ENCODE measurements around the gene TMEM129. TPM values are rescaled to one million over a fixed set of nuclear protein-coding genes. Genes with fewer than 3 reads are reported as not detected.

The TMEM129 gene
- total and polyA plus RNA-seq, 7 donors, result 11.8 to 43.6 (median 31.6) TPM

DNA sequence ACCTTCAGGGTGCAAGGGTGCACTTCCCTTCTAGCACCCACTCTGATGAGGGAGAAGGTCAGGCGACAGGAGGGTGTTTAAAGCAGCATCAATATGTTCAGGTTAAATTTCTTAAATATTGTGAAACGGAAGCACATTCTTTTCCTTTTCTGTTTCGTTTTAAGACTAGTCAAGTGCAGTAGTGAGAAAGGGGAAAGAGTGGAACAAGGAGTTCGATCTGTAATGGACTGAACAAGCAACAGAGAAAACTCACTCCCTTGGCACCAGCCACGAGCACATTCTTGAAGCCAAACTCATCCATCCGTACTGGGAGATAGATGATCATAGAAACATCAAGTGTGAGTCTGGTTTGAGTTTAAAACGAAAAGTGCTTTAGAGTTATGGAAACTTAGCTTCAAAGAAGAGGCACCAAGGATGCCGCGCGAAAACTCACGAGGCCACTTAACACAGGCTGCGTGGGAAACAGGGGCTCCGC, 37.8 kb downstream of the TMEM129 start:
- DNase-seq, result peak; percentile 49 to 72

DNA sequence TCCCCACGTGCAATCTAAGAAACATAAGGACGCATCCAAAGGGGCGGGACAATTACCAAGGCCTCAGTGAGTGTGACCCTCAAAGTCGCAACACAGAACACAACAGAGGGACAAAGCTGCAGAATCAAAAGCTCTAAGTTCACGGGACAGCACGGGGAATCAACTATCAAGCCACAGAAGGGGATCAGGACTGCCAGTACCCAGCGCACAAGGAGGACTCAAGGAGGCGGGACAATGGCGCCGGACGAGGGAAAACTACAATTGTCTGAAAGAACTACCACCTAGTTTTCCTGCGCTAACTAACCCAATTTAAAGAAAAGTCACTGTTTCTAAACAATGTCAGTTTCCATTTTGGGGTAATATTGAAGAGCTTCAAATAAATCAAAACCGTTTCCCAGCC, 38.3 kb downstream of the TMEM129 start:
- no peak for DNase-seq
- Histone ChIP-seq H3K27me3 (ENCODE audit: insufficient read depth in 3 of 3, low read length in 2 of 3) (no peaks in the 10 kb centered on the region), H3K4me3 (peak overlapping the region; percentile 85), H3K4me1 (peaks cover 10% of the 10 kb centered on the region), H3K9me3 (no peaks in the 10 kb centered on the region), H3K36me3 (ENCODE audit: insufficient read depth in 1 of 2, low read depth in 1 of 2) (no peaks in the 10 kb centered on the region), H3K27ac (peak overlapping the region; percentile 84)
- TF ChIP-seq, protein P1, sequence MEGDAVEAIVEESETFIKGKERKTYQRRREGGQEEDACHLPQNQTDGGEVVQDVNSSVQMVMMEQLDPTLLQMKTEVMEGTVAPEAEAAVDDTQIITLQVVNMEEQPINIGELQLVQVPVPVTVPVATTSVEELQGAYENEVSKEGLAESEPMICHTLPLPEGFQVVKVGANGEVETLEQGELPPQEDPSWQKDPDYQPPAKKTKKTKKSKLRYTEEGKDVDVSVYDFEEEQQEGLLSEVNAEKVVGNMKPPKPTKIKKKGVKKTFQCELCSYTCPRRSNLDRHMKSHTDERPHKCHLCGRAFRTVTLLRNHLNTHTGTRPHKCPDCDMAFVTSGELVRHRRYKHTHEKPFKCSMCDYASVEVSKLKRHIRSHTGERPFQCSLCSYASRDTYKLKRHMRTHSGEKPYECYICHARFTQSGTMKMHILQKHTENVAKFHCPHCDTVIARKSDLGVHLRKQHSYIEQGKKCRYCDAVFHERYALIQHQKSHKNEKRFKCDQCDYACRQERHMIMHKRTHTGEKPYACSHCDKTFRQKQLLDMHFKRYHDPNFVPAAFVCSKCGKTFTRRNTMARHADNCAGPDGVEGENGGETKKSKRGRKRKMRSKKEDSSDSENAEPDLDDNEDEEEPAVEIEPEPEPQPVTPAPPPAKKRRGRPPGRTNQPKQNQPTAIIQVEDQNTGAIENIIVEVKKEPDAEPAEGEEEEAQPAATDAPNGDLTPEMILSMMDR (IDR thresholded peaks at IDR 0.05), result no peak
- ATAC-seq, result no peak
- 83 to 88% (median 86%) methylated on average over 13 of the region's 13 CpGs for WGBS, 3 donors
- intact Hi-C loops (cut with DNase I), result no loop called here

More for the DNA sequence above, 37.8 kb downstream of the TMEM129 start:
- H3K36me3 ChIP-seq (ENCODE audit: insufficient read depth in 1 of 2, low read depth in 1 of 2), result no peaks in the 10 kb centered on the region
- peak overlapping the region; percentile 84 for H3K27ac ChIP-seq
- H3K4me1 ChIP-seq, result peaks cover 10% of the 10 kb centered on the region
- TF ChIP-seq, protein P1 (IDR thresholded peaks at IDR 0.05), result no peak
- intact Hi-C loops (cut with DNase I), result no loop called here
- H3K4me3 ChIP-seq, result peak overlapping the region; percentile 85
- peak; percentile 27 to 64 (median 34) for ATAC-seq
- H3K9me3 ChIP-seq, result no peaks in the 10 kb centered on the region
- WGBS, 3 donors, result 11 to 16% (median 14%) methylated on average over 13 of the region's 13 CpGs
- H3K27me3 ChIP-seq (ENCODE audit: insufficient read depth in 3 of 3, low read length in 2 of 3), result no peaks in the 10 kb centered on the region

DNA sequence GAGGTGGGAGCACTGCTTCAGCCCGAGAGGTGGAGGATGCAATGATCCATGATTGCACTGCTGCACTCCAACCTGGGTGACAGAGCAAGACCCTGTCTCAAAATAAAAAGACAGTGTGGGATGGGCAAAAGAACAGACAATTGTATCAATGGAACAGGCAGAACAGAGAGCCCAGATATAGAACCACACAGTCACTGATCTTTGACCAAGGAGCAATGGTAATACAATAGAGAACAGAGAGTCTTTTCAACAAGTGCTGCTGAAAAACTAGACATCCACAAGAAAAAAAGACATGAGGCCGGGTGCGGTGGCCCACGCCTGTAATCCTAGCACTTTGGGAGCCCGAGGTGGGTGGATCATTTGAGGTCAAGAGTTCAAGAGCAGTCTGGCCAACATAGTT, 42.9 kb downstream of the TMEM129 start:
- intact Hi-C loops (cut with DNase I), result no loop called here
- no peak for ATAC-seq
- Histone ChIP-seq H3K4me1 (no peaks in the 10 kb centered on the region), H3K27me3 (ENCODE audit: insufficient read depth in 3 of 3, low read length in 2 of 3) (no peaks in the 10 kb centered on the region), H3K9me3 (no peaks in the 10 kb centered on the region), H3K27ac (no peak overlapping the region), H3K36me3 (ENCODE audit: insufficient read depth in 1 of 2, low read depth in 1 of 2) (no peaks in the 10 kb centered on the region), H3K4me3 (no peak overlapping the region)
- TF ChIP-seq, protein P1 (IDR thresholded peaks at IDR 0.05), result no peak
- DNase-seq, result no peak
- WGBS, 3 donors, result 70 to 85% (median 75%) methylated on average over 5 of the region's 5 CpGs

DNA sequence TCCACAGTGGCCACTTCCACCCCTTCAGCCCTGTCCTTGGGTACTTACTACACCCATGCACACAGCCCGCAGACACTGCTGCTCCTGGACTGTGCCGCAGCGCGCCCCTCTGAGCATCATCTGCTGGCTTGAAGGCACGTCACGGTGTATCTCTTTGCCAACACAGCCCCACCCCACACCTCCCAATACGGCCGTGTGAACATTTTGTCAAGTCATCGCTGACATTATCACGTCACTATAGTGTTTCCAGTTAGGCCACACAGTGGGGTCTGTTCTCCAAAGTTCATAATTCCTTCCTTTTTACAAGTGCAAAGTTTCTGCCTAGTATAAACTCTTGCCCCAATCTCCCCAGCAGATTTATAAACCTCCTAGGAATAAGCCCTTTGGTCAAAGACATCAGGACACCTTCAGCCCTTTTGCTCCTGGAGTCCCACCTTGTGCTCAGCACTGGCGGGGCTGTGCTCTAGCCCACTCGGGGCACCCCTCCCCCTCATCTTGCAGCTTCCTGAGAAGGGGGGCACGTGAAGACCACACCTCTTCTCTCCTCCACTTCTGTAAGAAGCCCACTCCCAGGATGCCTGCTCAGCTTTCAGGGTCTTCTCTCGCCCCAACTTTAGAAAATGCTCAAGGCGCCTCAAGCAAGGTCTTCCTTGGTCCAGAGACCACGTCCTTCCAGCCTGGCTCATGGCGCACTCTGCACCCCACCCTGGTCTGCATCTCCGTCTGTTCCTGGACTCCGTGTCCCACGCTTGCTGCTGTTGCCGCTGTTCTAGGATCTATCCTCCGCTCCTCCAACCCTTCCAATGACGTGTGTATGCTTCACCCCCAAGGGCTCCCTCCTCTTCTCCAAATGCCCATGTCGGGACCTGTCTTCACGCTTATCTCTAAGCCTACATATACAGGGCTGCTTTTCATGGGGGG, 44.3 kb downstream of the TMEM129 start:
- Histone ChIP-seq H3K4me1 (no peaks in the 10 kb centered on the region), H3K9me3 (no peaks in the 10 kb centered on the region), H3K27ac (no peak overlapping the region), H3K4me3 (no peak overlapping the region), H3K36me3 (ENCODE audit: insufficient read depth in 1 of 2, low read depth in 1 of 2) (no peaks in the 10 kb centered on the region), H3K27me3 (ENCODE audit: insufficient read depth in 3 of 3, low read length in 2 of 3) (no peaks in the 10 kb centered on the region)
- intact Hi-C loops (cut with DNase I), result no loop called here
- WGBS, 3 donors, result 77 to 83% (median 78%) methylated on average over 25 of the region's 25 CpGs
- TF ChIP-seq, protein P1 (IDR thresholded peaks at IDR 0.05), result no peak
- DNase-seq, result no peak
- no peak for ATAC-seq

All from psoas muscle (tissue), 8 donors.